Measurements from ENCODE around the gene GARIN6.
"Not testable (repeated sequence)": the region's sequence is repeated elsewhere in the genome, so short reads cannot be mapped to it uniquely, and the experiment has no call there.

Gene GARIN6

GRCh38 chr12:99647453-99647852, at the start of gene GARIN6:
Gene GARIN6, plus strand, starts transcription at chr12:99647753. Its CDS starts 422 bp downstream, at chr12:99648175.
- no peak for DNase-seq

GRCh38 chr12:99598785-99599184, 48.8 kb upstream of the GARIN6 start:
- DNase-seq: no peak

- DNase-seq: no peak
Observed at GRCh38 chr12:99600388-99600787, 47.2 kb upstream of the GARIN6 start.

GRCh38 chr12:99609455-99610181, 37.9 kb upstream of the GARIN6 start:
- DNase-seq: no peak

GRCh38 chr12:99611117-99611516, 36.4 kb upstream of the GARIN6 start:
- DNase-seq: no peak

- no peak for DNase-seq
Observed at GRCh38 chr12:99611599-99611998, 36.0 kb upstream of the GARIN6 start.

- no peak for DNase-seq
Observed at GRCh38 chr12:99618657-99619056, 28.9 kb upstream of the GARIN6 start.

- DNase-seq: no peak
Observed at GRCh38 chr12:99619389-99620158, 28.0 kb upstream of the GARIN6 start.

- no peak for DNase-seq
Observed at GRCh38 chr12:99620159-99620479, 27.4 kb upstream of the GARIN6 start.

- DNase-seq: not testable (repeated sequence)
Observed at GRCh38 chr12:99624591-99624990, 23.0 kb upstream of the GARIN6 start.

- DNase-seq: no peak
Observed at GRCh38 chr12:99627459-99627858, 20.1 kb upstream of the GARIN6 start.

GRCh38 chr12:99644629-99645028, 2.9 kb upstream of the GARIN6 start:
- no peak for DNase-seq

- DNase-seq: no peak
Observed at GRCh38 chr12:99648183-99648582, 630 bp downstream of the GARIN6 start.

- DNase-seq: no peak
Observed at GRCh38 chr12:99649551-99649950, 2.0 kb downstream of the GARIN6 start.

GRCh38 chr12:99658671-99659349, 11.3 kb downstream of the GARIN6 start:
- DNase-seq: no peak

- DNase-seq: no peak
Observed at GRCh38 chr12:99670635-99671034, 23.1 kb downstream of the GARIN6 start.

GRCh38 chr12:99680276-99680675, 32.7 kb downstream of the GARIN6 start:
- no peak for DNase-seq

- DNase-seq: no peak
Observed at GRCh38 chr12:99686142-99686541, 38.6 kb downstream of the GARIN6 start.

GRCh38 chr12:99695050-99695449, 47.5 kb downstream of the GARIN6 start:
- DNase-seq: no peak
